Measurements from ENCODE around the gene PCBP4.
A peak's percentile ranks its signal among the peaks of the same experiment; 100 is the strongest.

GRCh38 chr3:51942603-51943450 lies 24.4 kb downstream of the PCBP4 start:
- TF ChIP-seq CTCF (IDR thresholded peaks at IDR 0.05) (no peak), POLR2A (IDR thresholded peaks at IDR 0.05) (peak in 1 of 2 donors; percentile 38)

All from adrenal gland (tissue), 5 donors.